T-cell (primary cell): ENCODE data around the gene GLIS1. TPM values are rescaled to one million over a fixed set of nuclear protein-coding genes. Genes with fewer than 3 reads are reported as not detected.

Experiments
- ATAC-seq, 4 experiments: fragments of 200-7000 bp in 3 of 4; fragments of 150-1000 bp in 1 of 4; cut with Tn5 transposase; replicated peaks in 1 of 4; 1 replicate in 3 of 4; 2 replicates in 1 of 4; pipeline ENCODE4 v1.10.0; 2021; ENCODE audit warnings: moderate library complexity in 3 of 4, mild to moderate bottlenecking in 2 of 4, moderate number of reproducible peaks in 1 of 4
- CTCF ChIA-PET, 2 donors: fragments of 300-600 bp; sonication (Branson Sonifier 250); formaldehyde crosslinking; loops; one replicate each; lab custom pipeline; 2022; ENCODE audit warnings: antibody characterized with exemption in 2 of 2; lab: Charles Lee
- POLR2A ChIA-PET, 2 donors: fragments of 300-600 bp; sonication (Branson Sonifier 250); formaldehyde crosslinking; loops; one replicate each; lab custom pipeline; 2022; ENCODE audit warnings: antibody characterized with exemption in 2 of 2; lab: Charles Lee
- DNase-seq, 35 experiments: peaks; one replicate each; pipeline versions ENCODE4 v3.0.0 to v3.0.0-alpha.2; 2013 to 2023
- H3K27ac ChIP-seq: one replicate; pipeline ENCODE4 v1.5.1; 2013; ENCODE audit warnings: low read length
- H3K27me3 ChIP-seq, 2 experiments: replicated peaks in 1 of 2; 1 replicate in 1 of 2; 2 replicates in 1 of 2; pipeline versions ENCODE4 v1.6.1 to v1.7.0; 2013; ENCODE audit warnings: low read length in 1 of 2, mixed read lengths in 1 of 2; ENCODE audit not compliant: control insufficient read depth in 2 of 2, insufficient read depth in 2 of 2; ENCODE audit errors: extremely low read depth in 1 of 2
- H3K36me3 ChIP-seq, 2 donors: 1 replicate in 1 of 2; 2 replicates in 1 of 2; pipeline versions ENCODE4 v1.6.1 to v1.7.0; 2013; ENCODE audit warnings: low read length in 1 of 2; ENCODE audit not compliant: control insufficient read depth in 2 of 2, insufficient read depth in 1 of 2; ENCODE audit errors: extremely low read depth in 1 of 2
- H3K4me1 ChIP-seq, 2 experiments: 1 replicate in 1 of 2; 2 replicates in 1 of 2; pipeline versions ENCODE4 v1.6.1 to v1.7.0; 2013; ENCODE audit warnings: low read length in 2 of 2, mixed read lengths in 1 of 2; ENCODE audit not compliant: insufficient read depth in 2 of 2, control insufficient read depth in 1 of 2; ENCODE audit errors: extremely low read depth in 1 of 2
- H3K4me3 ChIP-seq, 2 donors: 1 replicate in 1 of 2; 2 replicates in 1 of 2; pipeline versions ENCODE4 v1.5.1 to v1.7.0; 2013; ENCODE audit warnings: mild to moderate bottlenecking in 2 of 2, low read length in 1 of 2, moderate library complexity in 1 of 2; ENCODE audit not compliant: control insufficient read depth in 1 of 2; ENCODE audit errors: extremely low read depth in 1 of 2
- H3K9me3 ChIP-seq: 2 replicates; pipeline ENCODE4 v1.7.0; 2013
- H3K27ac Mint-ChIP-seq, 2 donors: one replicate each; pipeline ENCODE4 v1.8.0; 2020 to 2021; ENCODE audit warnings: mild to moderate bottlenecking in 2 of 2, mixed read lengths in 2 of 2
- H3K27me3 Mint-ChIP-seq, 2 donors: one replicate each; pipeline ENCODE4 v1.8.0; 2021 to 2022; ENCODE audit warnings: mixed read lengths in 2 of 2
- H3K36me3 Mint-ChIP-seq: one replicate; pipeline ENCODE4 v1.8.0; 2021; ENCODE audit warnings: mixed read lengths
- H3K4me1 Mint-ChIP-seq, 3 donors: one replicate each; pipeline ENCODE4 v1.8.0; 2020 to 2022; ENCODE audit warnings: mixed read lengths in 3 of 3, mild to moderate bottlenecking in 1 of 3
- H3K4me3 Mint-ChIP-seq, 3 donors: one replicate each; pipeline ENCODE4 v1.8.0; 2020 to 2022; ENCODE audit warnings: mild to moderate bottlenecking in 3 of 3, mixed read lengths in 3 of 3, moderate library complexity in 3 of 3
- H3K9me3 Mint-ChIP-seq, 3 donors: one replicate each; pipeline ENCODE4 v1.8.0; 2020 to 2022; ENCODE audit warnings: mixed read lengths in 3 of 3
- WGBS: methylation state at CpG from one replicate; pipeline ENCODE4 v1.1.5; 2013; ENCODE audit warnings: missing lambda C conversion rate; ENCODE audit not compliant: insufficient coverage; 5-methylcytosine and 5-hydroxymethylcytosine counted together
- total RNA-seq, 35 experiments: library from RNA in 6 of 35; stranded (reverse) in 6 of 35; fragments of 120-200 nt in 1 of 35; gene quantifications; one replicate each; pipeline versions ENCODE4 v1.2.1 to v1.2.4 and lab custom pipeline; 2013 to 2026

Gene GLIS1
- total RNA-seq, 5 donors from 2014 or later (not counting 1 experiment from before 2014, with no cell fraction given), result not detected

- Mint-ChIP-seq H3K36me3 (no peaks in the 10 kb centered on the region), H3K9me3 (no peaks in the 10 kb centered on the region), H3K4me3 (no peak overlapping the region), H3K4me1 (no peaks in the 10 kb centered on the region), H3K27me3 (no peaks in the 10 kb centered on the region), H3K27ac (no peak overlapping the region)
- Histone ChIP-seq H3K4me3 (no peak overlapping the region), H3K36me3 (no peaks in the 10 kb centered on the region), H3K27me3 (peaks cover 0 to 29% of the 10 kb centered on the region in 2 experiments), H3K27ac (no peak overlapping the region), H3K9me3 (no peaks in the 10 kb centered on the region), H3K4me1 (no peaks in the 10 kb centered on the region)
- ATAC-seq, result no peak
- WGBS, result 69% methylated on average over 6 of the region's 6 CpGs
- DNase-seq, result no peak
- POLR2A ChIA-PET, result no interaction called here
- CTCF ChIA-PET, result no interaction called here
These were observed 146.4 kb downstream of the GLIS1 start for GRCh38 chr1:53592521-53592982.

DNA sequence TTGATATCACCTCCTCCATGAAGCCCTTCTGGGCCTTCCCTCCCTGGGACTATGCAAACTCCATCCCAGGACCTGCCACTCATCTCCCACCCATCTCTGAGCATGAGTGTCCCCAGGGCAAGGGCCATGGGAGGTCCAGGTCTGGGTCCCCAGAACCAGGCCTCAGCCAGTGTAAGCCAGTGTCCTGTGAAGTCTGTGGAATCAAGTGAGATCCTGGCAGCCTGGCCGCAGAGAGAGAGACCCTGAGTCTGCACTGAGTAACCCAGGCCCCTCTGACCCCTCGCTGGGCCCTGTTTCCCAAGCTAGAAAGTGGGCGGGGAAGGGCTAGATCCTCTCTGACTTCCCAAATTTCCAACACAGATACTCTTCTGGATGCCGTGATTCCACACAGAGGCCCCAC, 147.0 kb downstream of the GLIS1 start:
- ChIA-PET CTCF (no interaction called here), POLR2A (no interaction called here)
- H3K4me1 ChIP-seq, result no peaks in the 10 kb centered on the region
- no peaks in the 10 kb centered on the region for H3K36me3 Mint-ChIP-seq
- 80% methylated on average over 1 of the region's 4 CpGs for WGBS
- no peaks in the 10 kb centered on the region for H3K27me3 Mint-ChIP-seq
- H3K9me3 Mint-ChIP-seq, result no peaks in the 10 kb centered on the region
- no peak overlapping the region for H3K4me3 ChIP-seq
- peaks cover 0 to 29% of the 10 kb centered on the region in 2 experiments for H3K27me3 ChIP-seq
- H3K27ac Mint-ChIP-seq, result no peak overlapping the region
- no peaks in the 10 kb centered on the region for H3K9me3 ChIP-seq
- H3K4me3 Mint-ChIP-seq, result no peak overlapping the region
- no peaks in the 10 kb centered on the region for H3K4me1 Mint-ChIP-seq
- no peaks in the 10 kb centered on the region for H3K36me3 ChIP-seq
- H3K27ac ChIP-seq, result no peak overlapping the region
- ATAC-seq (no peak), DNase-seq (no peak)

DNA sequence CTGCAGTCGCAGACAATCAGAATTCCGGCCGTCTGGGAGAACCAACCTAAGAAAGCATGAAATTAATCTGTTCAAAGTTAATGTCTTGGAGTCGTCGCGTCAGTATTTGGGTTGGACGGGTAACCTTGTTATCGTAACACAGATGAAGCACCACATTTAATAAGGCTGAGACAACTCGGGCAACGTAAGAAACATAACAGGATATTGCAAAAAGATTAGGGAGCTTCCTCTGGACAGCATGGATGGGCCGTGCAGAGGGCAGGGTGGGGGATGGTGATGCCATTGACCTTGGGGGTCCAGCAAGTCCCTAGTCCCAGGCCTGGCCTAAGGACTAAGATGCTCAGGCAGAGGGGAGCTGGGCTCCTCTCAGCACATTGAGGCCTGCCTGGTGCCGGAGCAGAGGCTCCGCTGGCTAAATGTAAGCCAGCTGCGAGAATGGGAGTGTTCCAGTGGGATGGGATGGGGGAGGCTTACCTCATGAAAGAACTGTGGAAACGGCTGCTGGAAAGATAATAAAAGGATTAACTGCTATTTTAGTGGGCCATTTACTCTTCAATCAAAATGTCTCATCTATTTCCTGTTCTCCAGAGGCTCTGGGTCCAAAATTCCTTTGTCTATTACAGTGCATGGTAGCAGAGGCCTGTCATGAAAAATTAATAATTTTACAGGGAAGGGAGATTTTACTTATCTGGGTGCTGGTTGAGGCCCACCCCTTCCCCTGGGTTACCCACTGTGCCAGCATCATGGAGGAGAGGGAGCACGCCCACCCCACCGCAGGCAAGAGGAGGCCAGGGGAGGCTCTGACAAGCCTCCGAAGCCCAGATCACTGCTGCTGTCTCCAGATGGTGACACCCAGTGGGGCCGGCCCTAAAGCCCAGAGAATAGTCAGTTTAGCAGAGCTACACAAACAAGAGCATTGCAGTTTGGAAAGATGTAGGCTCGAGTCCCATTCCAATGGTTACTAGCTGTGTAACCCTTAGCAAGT, 148.1 kb downstream of the GLIS1 start:
- POLR2A ChIA-PET, result no interaction called here
- Mint-ChIP-seq H3K27me3 (no peaks in the 10 kb centered on the region), H3K4me3 (no peak overlapping the region), H3K36me3 (no peaks in the 10 kb centered on the region), H3K4me1 (no peaks in the 10 kb centered on the region), H3K27ac (no peak overlapping the region), H3K9me3 (no peaks in the 10 kb centered on the region)
- peaks cover 0 to 4% of the 10 kb centered on the region in 2 experiments for H3K4me1 ChIP-seq
- H3K36me3 ChIP-seq, result no peaks in the 10 kb centered on the region
- 97% methylated on average over 15 of the region's 20 CpGs for whole genome bisulfite sequencing
- ATAC-seq, result no peak
- H3K4me3 ChIP-seq, result no peak overlapping the region
- H3K9me3 ChIP-seq, result no peaks in the 10 kb centered on the region
- CTCF ChIA-PET, result no interaction called here
- H3K27me3 ChIP-seq, result peaks cover 0 to 25% of the 10 kb centered on the region in 2 experiments
- no peak overlapping the region for H3K27ac ChIP-seq
- peak in 1 of 35 experiments; percentile 14 for DNase-seq

DNA sequence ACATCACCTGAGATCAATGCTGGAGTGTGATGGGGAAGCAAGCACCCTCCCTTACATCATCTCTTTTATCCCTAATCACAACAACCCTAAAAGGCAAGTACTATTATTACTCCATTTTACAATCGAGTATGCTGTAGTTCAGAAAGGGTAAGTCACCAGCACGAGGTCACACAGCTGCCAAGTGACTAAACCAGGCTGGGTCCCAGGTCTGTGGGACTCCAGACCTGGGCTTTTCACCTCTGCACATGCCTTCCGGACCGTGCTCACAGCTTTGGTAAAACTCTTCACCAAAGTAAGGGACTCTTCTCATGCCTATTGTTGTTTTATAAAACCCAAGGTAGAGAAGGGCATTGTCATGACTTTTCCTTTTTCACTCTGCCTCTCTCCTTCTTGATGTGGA, 148.9 kb downstream of the GLIS1 start:
- ChIA-PET POLR2A (no interaction called here), CTCF (no interaction called here)
- ATAC-seq, result no peak
- no peak overlapping the region for H3K27ac Mint-ChIP-seq
- DNase-seq, result peak in 1 of 35 experiments; percentile 4
- Histone ChIP-seq H3K4me3 (no peak overlapping the region), H3K36me3 (no peaks in the 10 kb centered on the region), H3K9me3 (no peaks in the 10 kb centered on the region), H3K27ac (no peak overlapping the region), H3K27me3 (peaks cover 0 to 28% of the 10 kb centered on the region in 2 experiments), H3K4me1 (peaks cover 6 to 12% of the 10 kb centered on the region in 2 experiments)
- no peaks in the 10 kb centered on the region for H3K36me3 Mint-ChIP-seq
- H3K4me3 Mint-ChIP-seq, result no peak overlapping the region
- WGBS, result 84% methylated on average over 2 of the region's 4 CpGs
- H3K9me3 Mint-ChIP-seq, result no peaks in the 10 kb centered on the region
- no peaks in the 10 kb centered on the region for H3K27me3 Mint-ChIP-seq
- H3K4me1 Mint-ChIP-seq, result peaks cover 4 to 6% (median 4%) of the 10 kb centered on the region in 3 donors

DNA sequence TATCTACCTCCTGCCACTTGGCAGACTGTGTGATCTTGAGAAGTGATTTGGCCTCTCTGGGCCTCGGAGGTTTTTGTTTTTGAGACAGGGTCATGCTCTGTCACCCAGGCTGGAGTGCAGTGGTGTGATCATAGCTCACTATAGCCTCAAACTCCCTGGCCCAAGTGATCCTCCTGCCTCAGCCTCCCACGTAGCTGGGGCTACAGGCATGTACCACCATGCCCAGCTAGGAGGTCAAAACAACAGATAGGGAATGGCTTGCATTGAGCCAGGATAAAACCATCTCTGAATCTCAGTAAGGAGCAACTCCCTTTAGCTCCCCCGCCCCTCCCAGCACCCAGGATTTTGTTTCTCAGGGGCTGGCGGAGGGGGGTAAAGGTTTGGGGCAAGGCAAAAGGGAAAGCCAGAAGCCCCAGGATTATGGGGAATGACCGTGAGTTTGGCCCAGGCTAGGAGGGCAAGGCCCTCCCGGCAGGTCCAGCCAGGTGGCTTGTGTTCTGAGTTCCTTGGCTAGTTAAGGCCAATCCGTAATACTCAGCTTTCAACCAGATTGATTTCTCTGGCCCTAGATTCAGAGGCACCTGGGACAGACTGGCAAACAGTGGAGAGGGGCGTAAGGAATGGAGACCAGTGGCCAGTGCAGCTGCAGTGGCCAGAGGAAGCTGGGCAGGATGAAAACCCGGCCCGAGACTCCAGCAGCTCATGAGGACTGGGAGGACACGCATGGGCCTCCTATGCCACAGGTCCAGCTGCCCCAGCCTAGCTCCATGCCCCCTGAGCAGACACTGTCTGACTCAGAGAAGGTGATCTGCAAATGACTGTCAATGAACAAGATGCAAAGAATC, 149.7 kb downstream of the GLIS1 start:
- peaks cover 13 to 14% (median 13%) of the 10 kb centered on the region in 3 donors for H3K4me1 Mint-ChIP-seq
- Histone ChIP-seq H3K4me1 (peaks cover 12 to 20% of the 10 kb centered on the region in 2 experiments), H3K27me3 (peaks cover 0 to 21% of the 10 kb centered on the region in 2 experiments), H3K9me3 (no peaks in the 10 kb centered on the region), H3K27ac (no peak overlapping the region), H3K36me3 (no peaks in the 10 kb centered on the region), H3K4me3 (no peak overlapping the region)
- no peak for ATAC-seq
- no peaks in the 10 kb centered on the region for H3K36me3 Mint-ChIP-seq
- no peak overlapping the region for H3K4me3 Mint-ChIP-seq
- H3K9me3 Mint-ChIP-seq, result no peaks in the 10 kb centered on the region
- H3K27ac Mint-ChIP-seq, result no peak overlapping the region
- ChIA-PET CTCF (no interaction called here), POLR2A (no interaction called here)
- WGBS, result 94% methylated on average over 8 of the region's 11 CpGs
- H3K27me3 Mint-ChIP-seq, result no peaks in the 10 kb centered on the region
- DNase-seq, result peak in 1 of 35 experiments; percentile 14

DNA sequence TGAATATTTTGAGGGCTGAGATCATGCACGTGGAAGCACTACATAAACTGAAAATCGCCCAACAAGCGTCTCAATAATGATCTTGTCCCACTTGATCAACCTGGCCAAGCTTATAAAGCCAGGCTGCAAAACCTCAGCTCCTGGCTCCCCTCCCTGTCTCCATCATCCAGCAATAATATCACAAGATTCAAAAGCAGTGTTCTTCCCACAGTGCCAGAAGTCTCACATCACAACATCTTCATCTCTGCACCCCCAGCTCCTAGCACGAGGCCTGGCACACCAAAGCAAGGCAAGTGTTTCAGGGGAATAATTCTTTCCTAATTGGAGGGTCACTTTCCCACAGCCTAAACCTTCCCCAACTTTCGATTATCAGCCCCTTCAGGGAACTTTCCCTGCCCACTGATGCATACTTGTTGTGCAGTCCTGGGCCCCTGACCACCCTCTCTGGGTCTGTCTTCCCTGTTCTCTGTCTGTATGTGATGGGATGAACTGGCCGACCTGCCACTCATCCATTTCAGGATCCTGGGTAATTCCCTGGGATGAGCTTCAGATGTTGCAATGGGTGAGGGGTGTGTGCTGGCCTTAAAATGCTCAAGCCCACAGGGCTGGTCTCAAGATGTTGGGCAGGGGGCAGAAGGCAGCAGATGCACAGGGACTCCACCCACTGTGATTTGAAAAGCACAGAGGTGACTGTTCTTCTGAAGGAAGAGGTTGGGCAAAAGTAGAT, 150.7 kb downstream of the GLIS1 start:
- peaks cover 0 to 14% of the 10 kb centered on the region in 2 experiments for H3K27me3 ChIP-seq
- no peak overlapping the region for H3K27ac ChIP-seq
- 88% methylated on average over 4 of the region's 6 CpGs for WGBS
- no peaks in the 10 kb centered on the region for H3K27me3 Mint-ChIP-seq
- H3K4me1 Mint-ChIP-seq, result peaks cover 15 to 17% (median 16%) of the 10 kb centered on the region in 3 donors
- no peaks in the 10 kb centered on the region for H3K9me3 ChIP-seq
- no peak overlapping the region for H3K4me3 ChIP-seq
- H3K9me3 Mint-ChIP-seq, result no peaks in the 10 kb centered on the region
- ATAC-seq (no peak), DNase-seq (peak in 1 of 35 experiments; percentile 9)
- no peaks in the 10 kb centered on the region for H3K36me3 ChIP-seq
- CTCF ChIA-PET, result no interaction called here
- no peak overlapping the region for H3K27ac Mint-ChIP-seq
- H3K4me1 ChIP-seq, result peaks cover 12 to 30% of the 10 kb centered on the region in 2 experiments
- H3K4me3 Mint-ChIP-seq, result no peak overlapping the region
- POLR2A ChIA-PET, result no interaction called here
- no peaks in the 10 kb centered on the region for H3K36me3 Mint-ChIP-seq
